ACC112 (cell line): Measurements from ENCODE around the gene LRCH4.
"Not testable (repeated sequence)": the region's sequence is repeated elsewhere in the genome, so short reads cannot be mapped to it uniquely, and the experiment has no call there.

Experiments
- H2AFZ ChIP-seq: fragments of 200-600 bp; sonication (generic); one replicate; pipeline ENCODE4 v1.6.0; 2017; ENCODE audit warnings: antibody characterized with exemption, low read length; ENCODE audit not compliant: unreplicated experiment
- H3K27ac ChIP-seq: fragments of 200-600 bp; sonication (generic); 2 replicates; pipeline ENCODE4 v1.5.1; 2014; ENCODE audit warnings: low read depth, mild to moderate bottlenecking, antibody characterized with exemption, low read length, moderate library complexity
- H3K27me3 ChIP-seq: fragments of 200-600 bp; sonication (generic); 2 replicates; pipeline ENCODE4 v1.6.1; 2014; ENCODE audit warnings: mild to moderate bottlenecking, antibody characterized with exemption, low read length, moderate library complexity, mixed read lengths; ENCODE audit not compliant: insufficient read depth
- H3K36me3 ChIP-seq: fragments of 200-600 bp; sonication (generic); 2 replicates; pipeline ENCODE4 v1.6.1; 2016; ENCODE audit warnings: mild to moderate bottlenecking, antibody characterized with exemption, low read length, moderate library complexity, mixed read lengths; ENCODE audit not compliant: insufficient read depth
- H3K4me1 ChIP-seq: fragments of 200-600 bp; sonication (generic); one replicate; pipeline ENCODE4 v1.6.1; 2016; ENCODE audit warnings: low read length, mixed read lengths; ENCODE audit not compliant: insufficient read depth, unreplicated experiment, control insufficient read depth
- H3K4me3 ChIP-seq: fragments of 200-600 bp; sonication (generic); 2 replicates; pipeline ENCODE4 v1.5.1; 2014; ENCODE audit warnings: mild to moderate bottlenecking, low read depth, low read length
- H3K79me2 ChIP-seq: fragments of 200-600 bp; sonication (generic); one replicate; pipeline ENCODE4 v1.6.0; 2016; ENCODE audit warnings: low read length; ENCODE audit not compliant: control insufficient read depth, unreplicated experiment, insufficient read depth

The LRCH4 gene

DNA sequence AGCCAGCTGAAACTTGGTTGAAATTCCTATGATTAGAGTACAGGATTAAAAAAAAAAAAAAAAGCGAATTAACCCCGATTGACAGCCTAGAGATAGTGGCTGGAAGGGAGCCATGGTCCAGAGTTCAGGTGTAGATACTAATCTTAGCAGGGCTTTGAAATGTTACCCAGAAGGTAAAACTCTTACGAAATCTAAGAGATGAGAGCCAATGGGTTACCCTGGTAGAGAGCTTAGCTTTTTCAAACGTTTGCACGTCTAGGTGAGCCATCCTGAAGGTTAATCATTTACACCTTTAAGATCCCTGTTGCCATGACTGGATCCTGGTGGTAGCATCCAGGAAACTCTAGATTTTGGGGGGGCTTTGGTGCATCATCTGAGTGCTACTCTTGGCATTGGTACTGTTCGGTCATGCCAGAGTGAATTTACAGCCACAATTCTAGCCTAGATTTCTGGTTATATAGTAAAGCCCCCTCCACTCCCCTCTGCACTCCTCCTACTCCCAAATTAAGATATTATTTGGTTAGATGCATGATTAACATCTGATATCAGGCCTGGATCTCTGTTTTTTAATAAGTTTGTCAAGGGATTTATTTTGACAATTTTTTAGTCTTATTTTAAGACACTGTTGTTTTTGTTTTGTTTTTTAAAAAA lies 45.7 kb downstream of the LRCH4 start:
- Histone ChIP-seq H3K27ac (no peak overlapping the region), H2AFZ (no peak overlapping the region), H3K4me3 (peak overlapping the region; percentile 93), H3K36me3 (no peaks in the 10 kb centered on the region), H3K79me2 (peaks cover 43% of the 10 kb centered on the region), H3K4me1 (peaks cover 30% of the 10 kb centered on the region), H3K27me3 (no peaks in the 10 kb centered on the region)

DNA sequence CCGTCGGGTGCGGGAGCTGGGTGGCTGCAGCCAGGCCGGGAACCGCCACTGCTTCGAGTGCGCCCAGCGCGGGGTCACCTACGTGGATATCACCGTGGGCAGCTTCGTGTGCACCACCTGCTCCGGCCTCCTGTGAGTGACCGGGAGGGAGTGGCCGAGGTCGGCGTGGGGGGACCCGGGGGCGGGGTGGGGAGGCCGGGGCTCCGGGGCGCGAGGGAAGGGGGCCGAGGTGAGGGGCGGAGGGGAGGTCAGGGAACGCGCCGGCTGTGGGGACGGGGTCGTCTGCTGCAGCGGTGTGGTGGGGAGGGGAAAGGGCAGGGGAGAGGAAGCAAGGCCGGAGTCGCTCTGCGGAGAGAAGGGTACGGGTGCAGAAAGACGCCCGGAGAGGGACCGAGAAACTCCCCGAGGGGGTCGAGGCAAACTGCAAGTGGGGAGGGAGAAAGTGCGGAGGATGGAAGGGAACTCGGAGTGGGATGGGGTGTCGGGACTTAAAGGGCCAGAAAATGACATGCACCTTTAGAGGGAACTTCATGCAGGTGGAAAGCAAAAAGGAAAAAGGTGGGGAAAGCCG lies 46.4 kb downstream of the LRCH4 start:
- Histone ChIP-seq H3K27ac (no peak overlapping the region), H3K4me3 (peak overlapping the region; percentile 93), H3K79me2 (peaks cover 43% of the 10 kb centered on the region), H3K4me1 (peaks cover 24% of the 10 kb centered on the region), H3K27me3 (no peaks in the 10 kb centered on the region), H3K36me3 (no peaks in the 10 kb centered on the region), H2AFZ (peak overlapping the region; percentile 63)

DNA sequence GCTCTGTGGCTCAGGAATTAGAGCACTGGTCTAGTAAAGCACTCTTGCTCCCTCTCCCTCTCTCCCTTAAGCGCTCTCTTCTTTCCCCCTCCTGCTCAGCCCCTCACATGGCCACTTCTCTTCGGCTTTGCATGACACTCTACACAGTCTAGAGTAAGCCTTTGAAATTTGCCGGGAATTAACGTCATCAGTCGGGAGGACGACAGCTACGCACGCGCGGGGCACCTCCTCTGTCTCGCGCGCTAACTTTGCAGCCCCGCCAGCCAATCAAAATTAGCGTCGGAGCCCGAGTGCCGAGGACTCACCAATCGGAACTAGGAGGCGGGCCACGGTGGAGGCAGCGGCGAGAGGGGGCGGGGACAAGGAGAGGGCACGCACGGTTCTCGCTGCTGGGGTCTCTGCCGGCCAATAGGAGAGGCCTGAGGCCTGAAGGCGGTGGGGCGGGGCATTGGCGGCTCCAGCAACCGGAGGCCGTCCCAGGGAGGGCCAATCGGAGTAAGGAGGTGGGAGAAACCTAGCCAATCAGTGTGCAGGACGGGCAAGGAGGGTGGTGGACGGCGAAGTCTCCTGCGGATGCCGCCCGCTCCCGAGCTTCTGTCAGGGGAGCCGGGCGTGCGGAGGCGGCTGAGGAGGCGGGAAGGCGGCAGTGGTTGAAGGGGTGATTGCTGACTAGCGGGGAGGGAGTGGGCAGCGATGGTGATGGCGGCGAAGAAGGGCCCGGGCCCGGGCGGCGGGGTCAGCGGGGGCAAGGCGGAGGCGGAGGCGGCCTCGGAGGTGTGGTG lies 47.1 kb downstream of the LRCH4 start, which contains the start of gene AGFG2:
AGFG2 (plus strand) TSS at position 550 of the 782 bp plus-strand sequence; CDS start at position 694, 144 bp downstream.
- Histone ChIP-seq H3K36me3 (no peaks in the 10 kb centered on the region), H3K79me2 (peaks cover 38% of the 10 kb centered on the region), H2AFZ (peak within 1 kb of the TSS; percentile 70), H3K27ac (peak within 1 kb of the TSS; percentile 18), H3K4me1 (peaks cover 17% of the 10 kb centered on the region), H3K27me3 (no peaks in the 10 kb centered on the region), H3K4me3 (peak within 1 kb of the TSS; percentile 93)

DNA sequence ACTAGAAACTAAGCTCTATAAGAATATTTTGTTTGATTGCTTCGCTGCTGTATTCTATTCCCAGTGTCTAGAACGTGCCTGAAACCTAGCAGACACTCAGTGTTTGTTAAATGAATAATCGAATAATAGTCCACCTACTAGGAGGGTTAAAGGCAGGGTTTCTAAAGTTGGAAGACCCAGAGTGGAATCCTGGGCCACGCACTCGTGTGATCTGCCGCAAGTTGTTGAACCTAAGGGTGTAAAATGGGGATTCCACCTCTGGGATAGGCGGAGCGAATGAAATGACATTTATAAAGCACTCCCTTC lies 47.6 kb downstream of the LRCH4 start:
- Histone ChIP-seq H3K36me3 (no peaks in the 10 kb centered on the region), H2AFZ (peak overlapping the region; percentile 70), H3K27me3 (no peaks in the 10 kb centered on the region), H3K4me1 (peaks cover 12% of the 10 kb centered on the region), H3K79me2 (peaks cover 33% of the 10 kb centered on the region), H3K4me3 (peak overlapping the region; percentile 77), H3K27ac (peak overlapping the region; percentile 18)

DNA sequence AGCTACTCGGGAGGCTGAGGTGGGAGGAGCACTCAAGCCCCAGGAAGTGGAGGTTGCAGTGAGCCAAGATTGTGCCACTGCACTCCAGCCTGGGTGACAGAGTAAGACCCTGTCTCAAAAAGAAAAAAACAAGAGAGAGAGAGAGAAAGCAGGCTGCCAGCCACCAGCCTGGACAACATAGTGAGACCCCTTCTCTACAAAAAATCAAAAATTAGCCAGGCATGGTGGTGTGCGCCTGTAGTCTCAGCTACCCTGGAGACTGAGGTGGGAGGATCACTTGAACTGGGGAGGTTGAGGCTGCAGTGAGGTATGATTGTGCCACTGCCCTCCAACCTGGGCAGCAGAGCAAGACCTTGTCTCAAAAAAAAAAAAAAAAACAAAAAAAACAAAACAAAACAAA lies 49.2 kb downstream of the LRCH4 start:
- not testable (repeated sequence) for H3K4me3 ChIP-seq, H2AFZ ChIP-seq, H3K27ac ChIP-seq, H3K27me3 ChIP-seq, H3K36me3 ChIP-seq
- H3K79me2 ChIP-seq: peaks cover 22% of the 10 kb centered on the region
- H3K4me1 ChIP-seq: peaks cover 11% of the 10 kb centered on the region

DNA sequence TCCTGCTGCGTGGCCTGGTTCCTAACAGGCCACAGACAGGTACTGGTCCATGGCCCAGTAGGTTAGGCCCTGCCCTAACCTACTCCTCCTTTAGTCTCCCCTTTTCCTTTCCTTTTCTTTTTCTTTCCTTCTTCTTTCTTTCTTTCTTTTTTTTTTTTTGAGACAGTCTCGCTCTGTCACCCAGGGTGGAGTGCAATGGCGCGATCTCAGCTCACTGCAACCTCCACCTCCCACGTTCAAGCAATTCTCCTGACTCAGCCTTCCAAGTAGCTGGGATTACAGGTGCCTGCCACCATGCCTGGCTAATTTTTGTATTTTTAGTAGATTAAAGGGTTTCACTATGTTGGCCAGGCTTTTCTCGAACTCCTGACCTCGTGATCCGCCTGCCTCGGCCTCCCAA lies 49.9 kb downstream of the LRCH4 start:
- H3K79me2 ChIP-seq: peaks cover 17% of the 10 kb centered on the region
- not testable (repeated sequence) for H3K36me3 ChIP-seq, H3K27me3 ChIP-seq, H3K4me1 ChIP-seq, H3K4me3 ChIP-seq, H2AFZ ChIP-seq, H3K27ac ChIP-seq

DNA sequence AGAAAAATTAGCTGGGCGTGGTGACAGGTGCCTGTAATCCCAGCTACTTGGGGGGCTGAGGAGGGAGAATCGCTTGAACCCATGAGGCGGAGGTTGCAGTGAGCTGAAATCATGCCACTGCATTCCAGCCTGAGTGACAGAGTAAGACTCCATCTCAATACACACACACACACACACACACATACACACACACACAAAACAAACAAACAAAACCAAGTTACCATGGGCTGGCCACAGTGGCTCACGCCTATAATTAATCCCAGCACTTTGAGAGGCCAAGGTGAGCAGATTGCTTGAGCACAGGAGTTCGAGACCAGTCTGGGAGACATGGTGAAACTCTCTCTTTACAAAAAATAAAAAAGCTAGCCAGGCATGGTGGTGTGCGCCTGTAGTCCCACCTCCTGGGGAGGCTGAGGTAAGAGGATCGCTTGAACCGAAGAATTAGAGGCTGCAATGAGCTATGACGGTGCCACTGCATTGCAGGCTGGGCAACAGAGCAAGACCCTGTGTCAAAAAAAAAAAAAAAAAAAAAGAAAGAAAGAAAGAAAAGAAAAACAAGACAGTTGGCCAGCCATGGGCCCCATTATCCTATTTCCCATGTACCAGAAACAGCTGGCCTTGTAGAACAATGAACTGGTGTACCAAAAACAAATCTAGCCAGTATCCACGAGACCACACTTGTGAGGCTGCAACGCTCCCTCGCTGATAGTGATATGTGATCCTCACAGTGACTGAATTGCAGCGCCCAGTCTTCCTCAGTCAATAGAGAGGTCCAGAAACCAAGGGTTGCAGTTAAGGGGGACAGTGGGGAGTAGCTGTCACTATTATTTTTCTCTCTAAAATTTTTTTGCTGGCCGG lies 53.5 kb downstream of the LRCH4 start:
- Histone ChIP-seq H3K79me2 (no peaks in the 10 kb centered on the region), H3K27ac (no peak overlapping the region), H3K4me1 (no peaks in the 10 kb centered on the region), H3K4me3 (no peak overlapping the region), H2AFZ (no peak overlapping the region), H3K36me3 (no peaks in the 10 kb centered on the region), H3K27me3 (no peaks in the 10 kb centered on the region)

DNA sequence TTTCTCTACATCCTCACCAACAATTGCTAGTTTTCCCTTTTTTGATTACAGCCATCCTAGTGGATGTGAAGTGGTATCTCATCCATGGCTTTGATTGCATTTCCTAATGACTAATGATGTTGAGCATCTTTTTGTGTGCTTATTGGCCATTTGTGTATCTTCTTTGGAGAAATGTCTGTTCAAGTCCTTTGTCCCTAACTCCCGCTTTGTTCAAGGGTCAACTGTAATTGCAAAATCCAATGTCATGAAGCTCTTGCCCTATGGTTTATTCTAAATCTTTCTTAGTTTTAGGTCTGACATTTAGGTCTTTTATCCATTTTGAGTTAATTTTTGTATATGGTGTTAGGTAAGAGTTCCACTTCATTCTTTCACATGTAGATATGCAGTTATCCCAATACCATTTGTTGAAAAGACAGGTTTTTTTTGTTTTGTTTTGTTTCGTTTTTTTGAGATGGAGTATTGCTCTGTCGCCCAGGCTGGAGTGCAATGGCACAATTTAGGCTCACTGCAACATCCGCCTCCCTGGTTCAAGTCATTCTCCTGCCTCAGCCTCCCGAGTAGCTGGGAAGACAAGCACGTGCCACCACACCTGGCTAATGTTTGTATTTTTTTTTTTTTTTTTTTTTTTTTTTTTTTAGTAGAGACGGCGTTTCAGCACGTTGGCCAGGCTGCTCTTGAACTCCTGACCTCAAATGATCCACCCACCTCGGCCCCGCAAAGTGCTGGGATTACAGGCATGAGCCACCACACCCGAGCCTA lies 57.6 kb downstream of the LRCH4 start:
- not testable (repeated sequence) for H3K4me3 ChIP-seq, H2AFZ ChIP-seq, H3K27ac ChIP-seq, H3K79me2 ChIP-seq, H3K27me3 ChIP-seq, H3K4me1 ChIP-seq, H3K36me3 ChIP-seq
